ENCODE results near the gene ABCA4.

The ABCA4 gene

GRCh38 chr1:94122201-94122970 is 1.4 kb upstream of the ABCA4 start:
- DNase-seq: no peak

- no peak for DNase-seq
These were observed 468 bp upstream of the ABCA4 start for GRCh38 chr1:94121411-94121821.

- no peak for DNase-seq
These were observed 412 bp downstream of the ABCA4 start for GRCh38 chr1:94120570-94120901.

GRCh38 chr1:94119796-94120569 is 965 bp downstream of the ABCA4 start:
- no peak for DNase-seq

- no peak for DNase-seq
These were observed 1.6 kb downstream of the ABCA4 start for GRCh38 chr1:94119306-94119705.

GRCh38 chr1:94118471-94118870 is 2.5 kb downstream of the ABCA4 start:
- no peak for DNase-seq

- no peak for DNase-seq
These were observed 2.9 kb downstream of the ABCA4 start for GRCh38 chr1:94118013-94118412.

GRCh38 chr1:94117259-94117851 is 3.6 kb downstream of the ABCA4 start:
- DNase-seq: no peak

GRCh38 chr1:94115900-94116436 is 5.0 kb downstream of the ABCA4 start:
- DNase-seq: no peak

GRCh38 chr1:94115254-94115899 is 5.6 kb downstream of the ABCA4 start:
- DNase-seq: no peak

GRCh38 chr1:94113589-94114226 is 7.2 kb downstream of the ABCA4 start:
- no peak for DNase-seq

- no peak for DNase-seq
These were observed 9.1 kb downstream of the ABCA4 start for GRCh38 chr1:94111879-94112278.

- DNase-seq: no peak
These were observed 9.8 kb downstream of the ABCA4 start for GRCh38 chr1:94110946-94111740.

- DNase-seq: no peak
These were observed 10.8 kb downstream of the ABCA4 start for GRCh38 chr1:94110021-94110761.

GRCh38 chr1:94109478-94109877 is 11.5 kb downstream of the ABCA4 start:
- DNase-seq: no peak

- no peak for DNase-seq
These were observed 13.8 kb downstream of the ABCA4 start for GRCh38 chr1:94107141-94107540.

- no peak for DNase-seq
These were observed 14.2 kb downstream of the ABCA4 start for GRCh38 chr1:94106716-94107115.

GRCh38 chr1:94105957-94106529 is 14.9 kb downstream of the ABCA4 start:
- no peak for DNase-seq

- DNase-seq: no peak
These were observed 15.4 kb downstream of the ABCA4 start for GRCh38 chr1:94105581-94105952.

- DNase-seq: no peak
These were observed 16.0 kb downstream of the ABCA4 start for GRCh38 chr1:94104776-94105580.

Data from NCI-H345 (cell line).